ENCODE measurements around the gene SLIT2.
A peak's percentile ranks its signal among the peaks of the same experiment; 100 is the strongest.

SLIT2 gene

GRCh38 chr4:20251796-20252655 lies at the start of gene SLIT2:
SLIT2 (plus strand) TSS chr4:20251905; CDS start chr4:20253816, 1,911 bp downstream.
- DNase-seq (ENCODE audit: low spot score): peak; percentile 91

- no peak for DNase-seq (ENCODE audit: low spot score)
Observed at GRCh38 chr4:20203508-20203907, 48.2 kb upstream of the SLIT2 start.

GRCh38 chr4:20217521-20217920 lies 34.2 kb upstream of the SLIT2 start:
- DNase-seq (ENCODE audit: low spot score): no peak

GRCh38 chr4:20217951-20218350 lies 33.8 kb upstream of the SLIT2 start:
- DNase-seq (ENCODE audit: low spot score): no peak

- DNase-seq (ENCODE audit: low spot score): no peak
Observed at GRCh38 chr4:20219521-20219920, 32.2 kb upstream of the SLIT2 start.

- DNase-seq (ENCODE audit: low spot score): no peak
Observed at GRCh38 chr4:20237894-20238537, 13.7 kb upstream of the SLIT2 start.

GRCh38 chr4:20248155-20248558 lies 3.5 kb upstream of the SLIT2 start:
- DNase-seq (ENCODE audit: low spot score): no peak

GRCh38 chr4:20249333-20249732 lies 2.4 kb upstream of the SLIT2 start:
- DNase-seq (ENCODE audit: low spot score): no peak

GRCh38 chr4:20251031-20251795 lies 492 bp upstream of the SLIT2 start:
- DNase-seq (ENCODE audit: low spot score): no peak

GRCh38 chr4:20252656-20253282 lies 1.1 kb downstream of the SLIT2 start:
- peak; percentile 74 for DNase-seq (ENCODE audit: low spot score)

GRCh38 chr4:20253283-20253734 lies 1.6 kb downstream of the SLIT2 start:
- DNase-seq (ENCODE audit: low spot score): peak; percentile 67

- DNase-seq (ENCODE audit: low spot score): peak; percentile 76
Observed at GRCh38 chr4:20253735-20254409, 2.2 kb downstream of the SLIT2 start.

GRCh38 chr4:20254511-20255250 lies 3.0 kb downstream of the SLIT2 start:
- peak; percentile 70 for DNase-seq (ENCODE audit: low spot score)

- DNase-seq (ENCODE audit: low spot score): no peak
Observed at GRCh38 chr4:20255251-20255586, 3.5 kb downstream of the SLIT2 start.

GRCh38 chr4:20255823-20256222 lies 4.1 kb downstream of the SLIT2 start:
- DNase-seq (ENCODE audit: low spot score): no peak

GRCh38 chr4:20256381-20256881 lies 4.7 kb downstream of the SLIT2 start:
- no peak for DNase-seq (ENCODE audit: low spot score)

GRCh38 chr4:20259707-20260106 lies 8.0 kb downstream of the SLIT2 start:
- no peak for DNase-seq (ENCODE audit: low spot score)

GRCh38 chr4:20260821-20261220 lies 9.1 kb downstream of the SLIT2 start:
- DNase-seq (ENCODE audit: low spot score): no peak

- no peak for DNase-seq (ENCODE audit: low spot score)
Observed at GRCh38 chr4:20262221-20262620, 10.5 kb downstream of the SLIT2 start.

GRCh38 chr4:20264688-20265087 lies 13.0 kb downstream of the SLIT2 start:
- no peak for DNase-seq (ENCODE audit: low spot score)

GRCh38 chr4:20265726-20266125 lies 14.0 kb downstream of the SLIT2 start:
- DNase-seq (ENCODE audit: low spot score): no peak

Data from left forelimb (tissue), 1 donor.